Stimulated activated naive CD8-positive, alpha-beta T cell treated with anti-CD3 and anti-CD28 coated beads, Interleukin-15, amount 100 ng/mL, for 72 hours (primary cell): ENCODE data around the gene CCDC121.
A peak's percentile ranks its signal among the peaks of the same experiment; 100 is the strongest.
"Not testable (repeated sequence)": the region's sequence is repeated elsewhere in the genome, so short reads cannot be mapped to it uniquely, and the experiment has no call there.

Experiments used
- ATAC-seq: fragments of 150-1000 bp; cut with Tn5 transposase; 2 replicates; pipeline ENCODE4 v1.10.0; 2021; ENCODE audit warnings: mild to moderate bottlenecking, moderate library complexity
- DNase-seq, 2 donors: peaks; one replicate each; pipeline ENCODE4 v3.0.0; 2021 to 2022
- H3K27ac Mint-ChIP-seq, 2 donors: one replicate each; pipeline ENCODE4 v1.8.0; 2022; ENCODE audit warnings: mild to moderate bottlenecking in 2 of 2, mixed read lengths in 2 of 2, moderate library complexity in 2 of 2
- H3K27me3 Mint-ChIP-seq: one replicate; pipeline ENCODE4 v1.8.0; 2022; ENCODE audit warnings: mixed read lengths
- H3K4me1 Mint-ChIP-seq: one replicate; pipeline ENCODE4 v1.8.0; 2022; ENCODE audit warnings: mild to moderate bottlenecking, mixed read lengths
- H3K4me3 Mint-ChIP-seq, 2 donors: one replicate each; pipeline ENCODE4 v1.8.0; 2022; ENCODE audit warnings: mild to moderate bottlenecking in 2 of 2, mixed read lengths in 2 of 2, moderate library complexity in 1 of 2
- H3K9me3 Mint-ChIP-seq, 2 donors: one replicate each; pipeline ENCODE4 v1.8.0; 2022; ENCODE audit warnings: mixed read lengths in 2 of 2

The CCDC121 gene

DNA sequence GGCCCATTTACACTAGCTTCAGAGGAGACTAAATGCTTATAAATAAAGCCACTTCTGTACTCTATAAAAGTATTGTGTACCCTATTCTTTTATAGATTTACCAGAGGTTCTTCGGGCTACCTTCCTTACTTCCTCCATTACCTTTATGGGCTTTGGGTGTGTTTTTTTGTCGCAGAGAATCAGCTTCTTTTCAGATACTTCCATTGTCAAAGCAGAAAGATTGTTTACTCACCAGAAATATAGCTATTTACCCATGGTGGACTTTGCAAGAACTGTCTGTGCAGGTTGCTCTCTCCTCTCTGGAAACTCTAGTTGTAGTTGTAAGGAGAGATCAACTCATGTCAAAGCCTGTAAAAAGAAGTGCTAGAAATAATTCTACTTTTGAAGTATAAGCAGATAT is 14.8 kb downstream of the CCDC121 start:
- no peak overlapping the region for H3K27ac Mint-ChIP-seq
- H3K27me3 Mint-ChIP-seq: no peaks in the 10 kb centered on the region
- no peak overlapping the region for H3K4me3 Mint-ChIP-seq
- DNase-seq (no peak), ATAC-seq (no peak)
- H3K9me3 Mint-ChIP-seq: no peaks in the 10 kb centered on the region
- H3K4me1 Mint-ChIP-seq: no peaks in the 10 kb centered on the region

DNA sequence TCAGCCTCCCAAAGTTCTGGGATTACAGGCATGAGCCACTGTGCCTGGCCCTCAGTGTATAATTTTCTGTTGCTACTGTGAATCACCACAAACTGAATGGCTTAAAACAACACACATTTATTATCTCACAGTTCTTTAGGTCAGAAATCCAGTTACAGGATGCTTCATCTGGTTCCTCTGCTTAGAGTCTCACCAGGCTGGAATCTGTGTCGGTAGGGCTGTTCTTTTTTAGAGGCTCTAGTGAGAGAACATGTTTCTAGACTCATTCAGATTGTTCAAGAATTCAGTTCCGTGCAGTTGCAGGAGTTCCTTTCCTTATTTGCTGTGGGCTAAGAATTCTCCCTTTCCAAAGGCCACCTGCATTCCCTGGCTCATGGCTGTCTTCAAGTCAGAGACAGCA is 22.2 kb downstream of the CCDC121 start:
- H3K4me1 Mint-ChIP-seq: no peaks in the 10 kb centered on the region
- ATAC-seq: no peak
- H3K27me3 Mint-ChIP-seq: no peaks in the 10 kb centered on the region
- no peak overlapping the region for H3K27ac Mint-ChIP-seq
- H3K4me3 Mint-ChIP-seq: no peak overlapping the region
- no peaks in the 10 kb centered on the region for H3K9me3 Mint-ChIP-seq
- no peak for DNase-seq

DNA sequence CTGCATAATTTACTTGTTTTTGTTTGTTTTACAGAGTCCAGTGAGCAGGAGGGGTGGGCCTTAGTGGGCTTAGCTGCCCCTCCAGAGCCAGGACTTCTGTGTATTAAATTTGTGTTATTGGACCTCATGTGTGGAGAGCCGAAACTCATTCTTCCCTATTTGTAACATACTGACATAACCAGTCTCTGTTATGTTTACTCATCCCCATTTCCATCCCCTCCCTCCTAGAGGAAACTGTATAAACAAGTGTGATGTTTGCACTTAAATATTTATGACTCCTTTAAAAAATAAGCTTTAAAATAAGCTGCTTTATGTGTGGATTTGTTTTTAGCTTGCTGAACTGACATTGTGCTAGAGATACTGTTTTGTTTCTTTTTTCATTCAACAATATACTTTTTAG is 32.2 kb downstream of the CCDC121 start:
- Mint-ChIP-seq H3K27ac (peak overlapping the region in 1 of 2 donors; percentile 12), H3K4me3 (no peak overlapping the region), H3K27me3 (no peaks in the 10 kb centered on the region), H3K4me1 (peaks cover 48% of the 10 kb centered on the region), H3K9me3 (peaks cover 14 to 21% of the 10 kb centered on the region in 2 donors)
- no peak for ATAC-seq
- no peak for DNase-seq

DNA sequence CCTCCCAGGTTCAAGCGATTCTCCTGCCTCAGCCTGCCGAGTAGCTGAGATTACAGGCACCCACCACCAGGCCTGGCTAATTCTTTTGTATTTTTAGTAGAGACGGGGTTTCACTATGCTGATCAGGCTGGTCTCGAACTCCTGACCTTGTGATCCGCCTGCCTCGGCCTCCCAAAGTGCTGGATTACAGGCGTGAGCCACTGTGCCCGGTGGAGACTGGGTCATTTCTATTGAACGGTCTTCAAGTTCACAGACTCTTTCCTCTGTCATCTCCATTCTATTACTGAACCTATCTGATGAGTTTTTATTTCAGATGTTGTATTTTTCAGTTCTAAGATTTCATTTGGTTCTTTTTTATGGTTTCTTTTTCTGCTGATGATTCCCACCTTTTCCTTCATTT is 33.4 kb downstream of the CCDC121 start:
- not testable (repeated sequence) for H3K27me3 Mint-ChIP-seq, ATAC-seq, DNase-seq, H3K4me3 Mint-ChIP-seq
- Mint-ChIP-seq H3K27ac (peak overlapping the region in 1 of 2 donors; percentile 12), H3K9me3 (peaks cover 20 to 26% of the 10 kb centered on the region in 2 donors), H3K4me1 (peaks cover 51% of the 10 kb centered on the region)

DNA sequence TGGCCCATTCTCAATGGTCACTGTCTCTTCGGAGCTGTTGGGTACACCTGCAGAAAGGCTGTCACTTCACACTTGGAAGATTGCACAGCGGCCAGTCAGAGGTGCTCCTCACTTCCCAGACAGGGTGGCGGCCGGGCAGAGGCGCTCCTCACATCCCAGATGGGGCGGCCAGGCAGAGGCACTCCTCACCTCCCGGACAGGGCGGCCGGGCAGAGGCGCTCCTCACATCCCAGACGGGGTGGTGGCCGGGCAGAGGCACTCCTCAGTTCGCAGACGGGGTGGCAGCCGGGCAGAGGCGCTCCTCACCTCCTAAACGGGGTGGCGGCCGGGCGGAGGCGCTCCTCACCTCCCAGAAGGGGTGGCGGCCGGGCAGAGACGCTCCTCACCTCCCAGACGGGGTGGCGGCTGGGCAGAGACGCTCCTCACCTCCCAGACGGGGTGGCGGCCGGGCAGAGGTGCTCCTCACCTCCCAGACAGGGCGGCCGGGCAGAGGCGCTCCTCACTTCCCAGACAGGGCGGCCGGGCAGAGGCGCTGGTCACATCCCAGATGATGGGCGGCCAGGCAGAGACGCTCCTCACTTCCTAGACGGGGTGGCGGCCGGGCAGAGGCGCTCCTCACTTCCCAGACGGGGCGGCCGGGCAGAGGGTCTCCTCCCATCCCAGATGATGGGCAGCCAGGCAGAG is 34.6 kb downstream of the CCDC121 start:
- not testable (repeated sequence) for DNase-seq, ATAC-seq, H3K4me3 Mint-ChIP-seq, H3K27ac Mint-ChIP-seq, H3K27me3 Mint-ChIP-seq
- Mint-ChIP-seq H3K4me1 (peaks cover 38% of the 10 kb centered on the region), H3K9me3 (peaks cover 31 to 35% of the 10 kb centered on the region in 2 donors)

DNA sequence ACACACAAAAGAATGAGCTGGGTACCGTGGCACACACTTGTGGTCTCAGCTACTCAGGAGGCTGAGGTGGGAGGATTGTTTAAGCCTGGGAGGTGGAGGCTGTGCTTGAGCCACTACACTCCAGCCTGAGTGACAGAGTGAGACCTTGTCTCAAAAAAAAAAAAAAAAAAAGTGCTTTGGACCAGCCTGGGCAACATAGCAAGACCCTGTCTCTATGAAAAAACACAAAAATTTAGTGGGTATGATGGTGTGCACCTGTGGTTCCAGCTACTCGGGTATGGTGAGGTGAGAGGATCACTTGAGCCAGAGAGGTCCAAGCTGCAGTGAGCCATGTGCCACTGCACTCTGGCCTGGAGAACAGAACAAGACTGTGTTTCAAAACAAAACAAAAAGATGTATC is 35.6 kb downstream of the CCDC121 start:
- peaks cover 35% of the 10 kb centered on the region for H3K4me1 Mint-ChIP-seq
- no peak overlapping the region for H3K27ac Mint-ChIP-seq
- peaks cover 31 to 35% of the 10 kb centered on the region in 2 donors for H3K9me3 Mint-ChIP-seq
- H3K4me3 Mint-ChIP-seq: no peak overlapping the region
- no peak for ATAC-seq
- DNase-seq: no peak
- no peaks in the 10 kb centered on the region for H3K27me3 Mint-ChIP-seq

DNA sequence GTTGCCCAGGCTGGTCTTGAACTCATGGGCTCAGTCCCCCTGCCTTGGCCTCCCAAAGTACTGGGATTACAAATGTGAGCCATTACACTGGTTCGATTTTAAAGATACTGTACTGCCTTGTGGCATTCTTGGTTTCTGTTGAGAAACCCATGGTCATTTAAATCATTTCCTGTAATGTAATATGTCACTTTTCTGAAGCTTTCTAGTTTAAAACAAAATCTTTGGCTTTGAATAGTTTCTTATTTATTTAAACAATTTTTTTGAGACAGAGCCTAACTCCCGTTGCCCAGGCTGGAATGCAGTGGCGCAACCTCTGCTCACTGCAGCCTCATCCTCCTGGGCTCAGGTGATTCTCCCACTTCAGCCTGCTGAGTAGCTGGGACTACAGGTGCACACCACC is 37.1 kb downstream of the CCDC121 start:
- Mint-ChIP-seq H3K27me3 (no peaks in the 10 kb centered on the region), H3K27ac (peak overlapping the region in 1 of 2 donors; percentile 69), H3K4me3 (peak overlapping the region in 1 of 2 donors; percentile 22), H3K9me3 (peaks cover 31 to 35% of the 10 kb centered on the region in 2 donors), H3K4me1 (peaks cover 36% of the 10 kb centered on the region)
- DNase-seq (no peak), ATAC-seq (no peak)

DNA sequence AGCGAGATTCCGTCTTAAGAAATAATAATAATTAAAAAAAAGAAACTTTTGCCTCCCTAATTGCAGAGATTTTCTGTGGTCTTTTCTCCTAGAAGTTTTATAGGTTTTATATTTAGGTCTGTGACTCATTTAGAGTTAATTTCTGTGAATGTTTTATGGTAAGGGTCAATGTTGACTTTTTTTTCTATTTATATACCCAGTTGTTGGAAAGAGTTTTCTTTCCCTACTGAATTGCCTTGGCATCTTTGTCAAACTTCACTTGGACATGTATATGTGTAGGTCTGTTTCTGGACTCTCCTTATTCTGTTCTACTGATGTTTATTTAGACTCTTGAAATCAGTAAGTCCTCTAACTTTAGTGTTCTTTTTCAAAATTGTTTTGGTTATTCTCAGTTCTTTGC is 40.5 kb downstream of the CCDC121 start:
- no peak for ATAC-seq
- DNase-seq: no peak
- Mint-ChIP-seq H3K27me3 (no peaks in the 10 kb centered on the region), H3K4me3 (no peak overlapping the region), H3K27ac (no peak overlapping the region), H3K9me3 (peaks cover 18 to 23% of the 10 kb centered on the region in 2 donors), H3K4me1 (peaks cover 48% of the 10 kb centered on the region)

DNA sequence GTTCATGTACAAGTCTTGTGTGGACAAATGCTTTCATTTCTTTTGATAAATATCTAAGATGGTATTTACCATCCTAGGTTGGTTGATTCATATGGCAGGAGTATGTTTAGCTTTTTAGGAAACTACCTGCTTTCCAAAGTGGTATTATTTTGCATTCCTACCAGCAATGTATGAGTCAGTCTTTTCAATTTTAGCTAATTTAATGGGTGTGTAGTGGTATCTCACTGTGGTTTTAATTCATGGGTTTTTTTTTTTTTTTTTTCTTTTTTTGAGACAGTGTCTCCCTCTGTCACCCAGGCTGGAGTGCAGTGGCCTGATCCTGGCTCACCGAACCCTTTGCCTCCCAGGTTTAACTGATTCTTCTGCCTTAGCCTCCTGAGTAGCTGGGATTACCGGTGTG is 41.8 kb downstream of the CCDC121 start:
- H3K4me3 Mint-ChIP-seq: peak overlapping the region; percentile 29 to 47
- no peak for DNase-seq
- ATAC-seq: peak; percentile 46
- H3K9me3 Mint-ChIP-seq: peaks cover 17 to 18% of the 10 kb centered on the region in 2 donors
- H3K27ac Mint-ChIP-seq: no peak overlapping the region
- H3K4me1 Mint-ChIP-seq: peaks cover 48% of the 10 kb centered on the region
- H3K27me3 Mint-ChIP-seq: no peaks in the 10 kb centered on the region

DNA sequence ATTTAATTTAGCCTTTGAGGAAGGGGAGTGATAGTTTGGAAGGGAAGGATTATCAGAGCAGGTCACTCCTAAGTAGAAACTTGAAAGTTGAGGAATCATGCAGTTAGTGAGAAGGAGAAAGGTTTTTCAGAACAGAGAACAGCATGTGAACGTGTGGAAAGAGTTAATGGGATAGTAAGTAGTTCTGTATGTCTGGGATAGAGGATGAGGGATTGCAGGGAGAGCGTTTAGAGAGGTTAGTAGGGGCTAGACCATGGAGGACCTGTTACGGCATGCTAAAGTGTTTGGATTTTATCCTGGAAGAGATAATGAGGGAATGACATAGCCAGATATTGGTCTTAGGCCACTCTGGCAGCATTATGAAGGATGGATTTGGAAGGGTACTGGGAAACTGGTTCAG is 44.2 kb downstream of the CCDC121 start:
- H3K27ac Mint-ChIP-seq: peak overlapping the region in 1 of 2 donors; percentile 79
- no peak for ATAC-seq
- DNase-seq: no peak
- peaks cover 42% of the 10 kb centered on the region for H3K4me1 Mint-ChIP-seq
- H3K27me3 Mint-ChIP-seq: no peaks in the 10 kb centered on the region
- peak overlapping the region; percentile 85 to 89 for H3K4me3 Mint-ChIP-seq
- H3K9me3 Mint-ChIP-seq: peaks cover 12 to 17% of the 10 kb centered on the region in 2 donors

DNA sequence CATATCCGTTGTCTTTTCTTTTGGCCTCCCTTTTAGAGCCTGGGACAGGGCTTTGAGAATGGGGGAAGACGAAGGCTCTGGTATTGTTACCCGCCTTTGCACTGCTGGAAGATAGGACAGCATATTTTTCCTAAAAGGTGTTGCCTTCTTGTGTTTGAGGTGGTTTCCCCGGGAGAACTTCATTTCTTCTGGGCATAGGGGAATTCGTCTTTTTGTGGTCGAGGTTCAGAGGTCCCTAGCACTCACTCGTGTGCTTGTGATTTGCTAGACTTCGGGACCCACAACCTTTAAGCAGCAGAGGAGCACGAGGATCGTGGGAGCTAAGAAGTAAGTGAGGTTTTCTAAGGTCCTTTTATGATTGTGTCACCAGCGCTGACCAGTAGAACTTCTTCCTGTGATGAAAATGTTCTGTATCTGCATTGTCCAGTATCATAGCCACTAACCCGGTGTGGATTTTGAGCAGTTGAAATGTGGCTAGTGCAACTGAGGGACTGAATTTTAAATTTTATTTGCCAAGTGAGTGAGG is 45.4 kb downstream of the CCDC121 start:
- Mint-ChIP-seq H3K27me3 (no peaks in the 10 kb centered on the region), H3K27ac (peak overlapping the region; percentile 92 to 97), H3K9me3 (peaks cover 17 to 20% of the 10 kb centered on the region in 2 donors), H3K4me1 (peaks cover 42% of the 10 kb centered on the region), H3K4me3 (peak overlapping the region; percentile 85 to 89)
- ATAC-seq (peak; percentile 15), DNase-seq (no peak)

DNA sequence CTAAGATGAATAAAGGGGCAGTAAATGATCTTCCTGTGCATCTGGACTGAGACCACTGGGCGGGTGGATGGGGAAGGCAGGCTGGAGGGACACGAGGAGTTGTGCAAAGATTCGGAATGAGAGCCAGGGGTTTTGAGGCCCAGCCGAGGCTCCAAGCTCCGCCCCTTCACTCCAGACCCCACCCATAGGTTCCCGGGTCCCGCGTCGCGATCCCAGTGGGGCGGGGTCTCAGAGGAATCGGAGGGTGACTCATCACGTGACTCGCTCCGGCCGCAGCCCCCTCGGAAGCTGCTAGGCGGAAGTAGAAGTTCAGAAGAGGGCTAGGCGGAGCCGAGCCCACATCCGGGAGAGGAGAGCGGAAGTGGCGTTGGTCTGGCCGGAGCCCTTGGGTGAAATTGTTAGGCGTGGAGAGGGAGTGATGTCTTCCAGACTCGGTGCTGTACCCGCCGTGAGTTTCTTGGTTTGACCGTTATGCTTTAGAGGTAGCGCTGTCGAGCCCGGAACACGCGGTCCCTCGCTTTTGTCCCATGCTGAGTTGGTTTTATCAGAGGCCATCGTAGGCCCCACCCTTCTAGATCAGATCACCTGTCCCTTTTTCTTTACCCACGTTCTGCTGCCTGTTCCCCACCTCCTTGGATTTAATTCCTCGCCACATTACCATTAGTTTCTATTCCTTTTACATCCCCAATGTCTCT is 46.0 kb downstream of the CCDC121 start, which contains the start of gene ZNF512:
ZNF512 (plus strand) TSS at position 348 of the 695 bp plus-strand sequence; CDS start at position 419, 71 bp downstream.
- ATAC-seq (peak; percentile 96), DNase-seq (peak; percentile 81 to 90)
- no peaks in the 10 kb centered on the region for H3K27me3 Mint-ChIP-seq
- peaks cover 19 to 21% of the 10 kb centered on the region in 2 donors for H3K9me3 Mint-ChIP-seq
- H3K4me1 Mint-ChIP-seq: peaks cover 38% of the 10 kb centered on the region
- peak within 1 kb of the TSS; percentile 92 to 97 for H3K27ac Mint-ChIP-seq
- peak within 1 kb of the TSS; percentile 85 to 89 for H3K4me3 Mint-ChIP-seq

DNA sequence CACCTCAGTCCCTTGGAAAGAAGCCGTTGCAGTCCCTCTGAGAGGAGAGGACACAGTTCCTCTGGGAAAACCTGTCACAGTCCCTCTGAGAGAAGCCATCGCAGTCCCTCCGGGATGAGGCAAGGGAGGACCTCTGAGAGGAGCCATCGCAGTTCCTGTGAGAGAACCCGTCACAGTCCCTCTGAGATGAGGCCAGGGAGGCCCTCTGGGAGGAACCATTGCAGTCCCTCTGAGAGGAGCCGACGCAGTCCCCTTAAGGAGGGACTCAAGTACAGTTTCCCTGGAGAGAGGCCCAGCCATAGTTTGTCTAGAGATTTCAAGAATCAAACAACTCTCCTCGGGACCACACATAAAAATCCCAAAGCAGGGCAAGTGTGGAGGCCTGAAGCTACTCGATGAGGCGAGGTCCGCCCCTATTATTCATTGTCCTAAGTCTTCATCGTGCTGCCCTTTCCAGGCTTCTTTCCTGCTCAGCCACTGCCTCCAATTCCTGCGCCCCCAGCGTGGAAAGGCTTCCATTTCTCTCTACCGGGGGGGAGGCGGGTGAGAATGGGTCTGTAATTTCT is 46.6 kb downstream of the CCDC121 start:
- H3K4me3 Mint-ChIP-seq: peak overlapping the region; percentile 85 to 89
- H3K9me3 Mint-ChIP-seq: peaks cover 25% of the 10 kb centered on the region in 2 donors
- peak overlapping the region; percentile 92 to 97 for H3K27ac Mint-ChIP-seq
- H3K27me3 Mint-ChIP-seq: no peaks in the 10 kb centered on the region
- DNase-seq (no peak), ATAC-seq (no peak)
- peaks cover 32% of the 10 kb centered on the region for H3K4me1 Mint-ChIP-seq

DNA sequence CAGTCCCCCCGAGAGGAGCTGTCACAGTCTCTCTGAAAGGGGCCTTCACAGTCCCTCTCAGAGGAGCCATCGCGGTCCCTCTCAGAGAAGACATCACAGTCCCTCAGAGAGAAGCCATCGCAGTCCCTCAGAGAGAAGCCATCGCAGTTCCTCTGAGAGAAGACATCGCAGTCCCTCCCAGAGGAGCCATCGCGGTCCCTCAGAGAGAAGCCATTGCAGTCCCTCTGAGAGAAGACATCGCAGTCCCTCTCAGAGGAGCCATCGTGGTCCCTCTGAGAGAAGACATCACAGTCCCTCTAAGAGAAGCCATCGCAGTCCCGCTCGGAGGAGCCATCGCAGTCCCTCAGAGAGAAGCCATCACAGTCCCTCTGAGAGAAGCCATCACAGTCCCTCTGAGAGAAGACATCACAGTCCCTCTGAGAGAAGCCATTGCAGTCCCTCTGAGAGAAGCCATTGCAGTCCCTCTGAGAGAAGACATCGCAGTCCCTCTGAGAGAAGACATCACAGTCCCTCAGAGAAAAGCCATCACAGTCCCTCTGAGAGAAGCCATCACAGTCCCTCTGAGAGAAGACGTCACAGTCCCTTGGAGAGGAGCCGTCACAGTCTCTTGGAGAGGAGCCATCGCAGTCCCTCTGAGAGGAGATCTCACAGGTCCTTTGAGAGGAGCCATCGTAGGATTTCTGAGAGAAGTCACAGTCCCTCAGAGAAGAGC is 47.2 kb downstream of the CCDC121 start:
- Mint-ChIP-seq H3K27ac (peak overlapping the region in 1 of 2 donors; percentile 43), H3K4me3 (peak overlapping the region; percentile 33 to 57), H3K27me3 (no peaks in the 10 kb centered on the region), H3K9me3 (peaks cover 25 to 27% of the 10 kb centered on the region in 2 donors), H3K4me1 (peaks cover 25% of the 10 kb centered on the region)
- DNase-seq (no peak), ATAC-seq (no peak)
